Sciatic nerve (tissue), 1 donor: ENCODE results near the gene CALHM4. TPM values are rescaled to one million over a fixed set of nuclear protein-coding genes. Genes with fewer than 3 reads are reported as not detected.

Experiments used
- total RNA-seq: library from RNA; stranded (reverse); fragmentation: NEBNext Ultra II Directional; extraction: Animal tissue kit (Norgen Biotek cat#: 25700); gene quantifications from one replicate; pipeline ENCODE4 v1.2.1, GENCODE V29; 2021
- donor health status: DM: no; HTN: no; CAD: no.

The CALHM4 gene
- total RNA-seq, 1 donor from 2014 or later: not detected

Other genes starting within 250 kb of the CALHM4 start
- gene DSE, start 182.8 kb upstream of the CALHM4 start, total RNA-seq: 82.7 TPM
- gene CALHM6, start 92.4 kb upstream of the CALHM4 start, total RNA-seq: 5.5 TPM
- gene CALHM5, start 42.1 kb upstream of the CALHM4 start, total RNA-seq: 5.3 TPM
- 0.22 TPM for gene TRAPPC3L, start 8.1 kb upstream of the CALHM4 start, total RNA-seq
- 39.6 TPM for gene RWDD1, start 17.8 kb downstream of the CALHM4 start, total RNA-seq
- 0.18 TPM for gene RSPH4A, start 62.7 kb downstream of the CALHM4 start, total RNA-seq
- gene ZUP1, start 115.0 kb downstream of the CALHM4 start, total RNA-seq: 14.7 TPM
- 29.5 TPM for gene KPNA5, start 127.5 kb downstream of the CALHM4 start, total RNA-seq
- gene FAM162B, start 212.0 kb downstream of the CALHM4 start, total RNA-seq: 8.9 TPM